Measurements from ENCODE around the gene USP32. TPM values are rescaled to one million over a fixed set of nuclear protein-coding genes. Genes with fewer than 3 reads are reported as not detected.

The USP32 gene
- total and polyA plus RNA-seq, 2 of the 8 experiments (the other 6 are each of a cell fraction or from before 2014, with no cell fraction given) = 29.6 to 112 TPM

DNA sequence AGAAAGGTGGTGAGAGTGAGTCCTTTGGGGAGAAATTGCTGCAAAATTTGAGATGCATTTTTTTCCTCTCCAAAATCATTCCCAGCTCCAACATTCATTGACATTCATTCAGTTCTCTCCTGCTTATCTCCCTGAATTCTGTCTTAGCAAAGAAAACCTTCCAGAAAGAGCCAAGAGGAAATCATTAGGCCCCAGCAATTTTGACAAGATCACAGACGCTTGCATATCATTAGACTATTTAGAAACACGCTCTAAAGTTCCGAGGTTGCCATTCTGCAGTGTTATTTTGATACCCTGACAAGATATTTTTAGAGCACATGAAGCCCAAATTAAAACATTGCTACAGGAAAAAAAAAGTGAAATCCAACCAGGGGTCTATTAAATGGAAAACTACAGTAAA, 20.8 kb upstream of the USP32 start:
- DNase-seq (ENCODE audit: low read depth in 1 of 2, low spot score in 2 of 2) (no peak), FAIRE-seq (no peak)
- Histone ChIP-seq H3K4me3 (ENCODE audit: extremely low read depth in 1 of 4, insufficient read depth in 2 of 4, low read depth in 3 of 4, low read length in 4 of 4) (no peak overlapping the region), H3K23me2 (ENCODE audit: low read depth, low read length) (no peaks in the 10 kb centered on the region), H3K14ac (ENCODE audit: insufficient read length) (no peak overlapping the region), H2BK5ac (ENCODE audit: low read depth, low read length) (no peak overlapping the region), H4K91ac (replicated peaks; ENCODE audit: insufficient read length, low read length) (no peak overlapping the region), H3K9ac (replicated peaks in 1 of 4; ENCODE audit: extremely low read depth in 1 of 4, low read depth in 3 of 4, low read length in 3 of 4) (no peak overlapping the region), H3K27me3 (replicated peaks in 1 of 4; ENCODE audit: control insufficient read depth in 3 of 4, extremely low read depth in 1 of 4, insufficient read depth in 3 of 4, low read length in 3 of 4) (no peaks in the 10 kb centered on the region), H3K9me3 (ENCODE audit: insufficient read depth in 2 of 2, low read depth in 1 of 2, low read length in 1 of 2) (peaks cover 0 to 5% of the 10 kb centered on the region in 2 experiments; a peak in 1 of 4 replicates), H2BK20ac (ENCODE audit: low read length) (no peak overlapping the region), H3K79me2 (ENCODE audit: control insufficient read depth in 1 of 2, insufficient read depth in 2 of 2, low read length in 2 of 2) (no peaks in the 10 kb centered on the region), H4K8ac (ENCODE audit: extremely low read depth, insufficient read depth, low read length) (no peak overlapping the region), H2AFZ (ENCODE audit: low read length) (no peak overlapping the region), H3K4me1 (replicated peaks in 1 of 4; ENCODE audit: control insufficient read depth in 3 of 4, insufficient read depth in 4 of 4, low read length in 3 of 4) (no peaks in the 10 kb centered on the region), H3K23ac (ENCODE audit: insufficient read length) (no peak overlapping the region), H3K79me1 (ENCODE audit: low read depth, low read length) (no peaks in the 10 kb centered on the region), H3K27ac (ENCODE audit: low read depth, low read length) (no peak overlapping the region), H2BK15ac (ENCODE audit: low read length) (no peak overlapping the region), H3K56ac (replicated peaks; ENCODE audit: insufficient read length, low read depth, low read length) (no peak overlapping the region), H3K4ac (replicated peaks; ENCODE audit: insufficient read length, low read depth, low read length) (no peak overlapping the region), H3K4me2 (ENCODE audit: insufficient read depth in 1 of 2, low read depth in 2 of 2, low read length in 2 of 2) (no peak overlapping the region), H3K18ac (ENCODE audit: extremely low read depth, low read length) (no peak overlapping the region), H4K5ac (ENCODE audit: insufficient read length, low read depth, low read length) (no peak overlapping the region), H4K20me1 (replicated peaks in 1 of 2; ENCODE audit: control insufficient read depth in 1 of 2, insufficient read depth in 2 of 2, low read length in 2 of 2) (no peaks in the 10 kb centered on the region), H2BK12ac (ENCODE audit: low read depth, low read length) (no peak overlapping the region), H3K36me3 (ENCODE audit: control insufficient read depth in 2 of 4, insufficient read depth in 4 of 4, low read length in 3 of 4) (no peaks in the 10 kb centered on the region), H2AK5ac (ENCODE audit: low read depth, low read length) (no peak overlapping the region), H2BK120ac (replicated peaks; ENCODE audit: low read depth, low read length) (no peak overlapping the region)
- ChIA-PET CTCF (ENCODE audit: partially characterized antibody) (interaction anchor here (1.6 to 1.7 kb wide), 2 partner anchors 145 to 227 kb away, joined by 3 to 7 read pairs; no protein-coding TSS in a partner anchor), POLR2A (ENCODE audit: partially characterized antibody) (no interaction called here)
- 94% methylated on average over 3 of the region's 3 CpGs; no CpG with 5 or more reads in 1 of the 2 experiments for WGBS, 2 experiments (ENCODE audit: extremely low coverage in 1 of 2, insufficient coverage in 1 of 2, insufficient read length in 1 of 2, insufficient replicate concordance in 2 of 2, low coverage in 1 of 2, low lambda C conversion rate in 2 of 2, missing lambda C conversion rate in 1 of 2)
